ENCODE measurements around the gene MNX1.

DNA sequence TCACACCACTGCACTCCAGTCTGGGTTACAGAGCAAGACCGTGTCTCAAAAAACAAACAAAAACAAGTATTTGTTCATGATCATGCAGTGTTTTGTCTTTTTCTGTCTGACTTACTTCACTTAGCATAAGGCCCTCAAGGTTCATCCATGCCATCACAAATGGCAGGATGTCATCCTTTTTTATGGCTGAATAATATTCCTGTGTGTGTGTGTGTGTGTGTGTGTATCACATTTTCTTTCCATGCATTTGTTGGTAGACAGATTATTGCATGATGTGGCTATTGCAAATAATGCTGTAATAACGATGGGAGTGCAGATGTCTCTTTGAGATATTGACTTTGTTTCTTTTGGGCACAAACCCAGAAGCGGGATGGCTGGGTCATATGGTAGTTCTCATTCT, 14.3 kb upstream of the MNX1 start:
- TF ChIP-seq, protein P1, sequence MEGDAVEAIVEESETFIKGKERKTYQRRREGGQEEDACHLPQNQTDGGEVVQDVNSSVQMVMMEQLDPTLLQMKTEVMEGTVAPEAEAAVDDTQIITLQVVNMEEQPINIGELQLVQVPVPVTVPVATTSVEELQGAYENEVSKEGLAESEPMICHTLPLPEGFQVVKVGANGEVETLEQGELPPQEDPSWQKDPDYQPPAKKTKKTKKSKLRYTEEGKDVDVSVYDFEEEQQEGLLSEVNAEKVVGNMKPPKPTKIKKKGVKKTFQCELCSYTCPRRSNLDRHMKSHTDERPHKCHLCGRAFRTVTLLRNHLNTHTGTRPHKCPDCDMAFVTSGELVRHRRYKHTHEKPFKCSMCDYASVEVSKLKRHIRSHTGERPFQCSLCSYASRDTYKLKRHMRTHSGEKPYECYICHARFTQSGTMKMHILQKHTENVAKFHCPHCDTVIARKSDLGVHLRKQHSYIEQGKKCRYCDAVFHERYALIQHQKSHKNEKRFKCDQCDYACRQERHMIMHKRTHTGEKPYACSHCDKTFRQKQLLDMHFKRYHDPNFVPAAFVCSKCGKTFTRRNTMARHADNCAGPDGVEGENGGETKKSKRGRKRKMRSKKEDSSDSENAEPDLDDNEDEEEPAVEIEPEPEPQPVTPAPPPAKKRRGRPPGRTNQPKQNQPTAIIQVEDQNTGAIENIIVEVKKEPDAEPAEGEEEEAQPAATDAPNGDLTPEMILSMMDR (conservative IDR thresholded peaks at IDR 0.05; ENCODE audit: low read depth, low read length): no peak
- TF ChIP-seq EZH2phosphoT487 (IDR thresholded peaks at IDR 0.05; ENCODE audit: borderline replicate concordance, low read length): no peak

All from PC-3 (cell line).